ENCODE measurements around the gene NAP1L4. TPM values are rescaled to one million over a fixed set of nuclear protein-coding genes. Genes with fewer than 3 reads are reported as not detected.

NAP1L4 gene
- total RNA-seq, 1 donor from 2014 or later, result 83.5 TPM

- DNase-seq (ENCODE audit: low spot score), result no peak
- Mint-ChIP-seq H3K27me3 (ENCODE audit: low read depth) (no peaks in the 10 kb centered on the region), H3K9me3 (ENCODE audit: low read depth) (no peaks in the 10 kb centered on the region), H3K27ac (ENCODE audit: unreplicated experiment) (peak overlapping the region; percentile 83), H3K4me1 (ENCODE audit: low read depth) (peaks cover 55% of the 10 kb centered on the region), H3K36me3 (ENCODE audit: low read depth) (peaks cover 33% of the 10 kb centered on the region), H3K4me3 (ENCODE audit: unreplicated experiment) (no peak overlapping the region)
- TF ChIP-seq, protein P1, sequence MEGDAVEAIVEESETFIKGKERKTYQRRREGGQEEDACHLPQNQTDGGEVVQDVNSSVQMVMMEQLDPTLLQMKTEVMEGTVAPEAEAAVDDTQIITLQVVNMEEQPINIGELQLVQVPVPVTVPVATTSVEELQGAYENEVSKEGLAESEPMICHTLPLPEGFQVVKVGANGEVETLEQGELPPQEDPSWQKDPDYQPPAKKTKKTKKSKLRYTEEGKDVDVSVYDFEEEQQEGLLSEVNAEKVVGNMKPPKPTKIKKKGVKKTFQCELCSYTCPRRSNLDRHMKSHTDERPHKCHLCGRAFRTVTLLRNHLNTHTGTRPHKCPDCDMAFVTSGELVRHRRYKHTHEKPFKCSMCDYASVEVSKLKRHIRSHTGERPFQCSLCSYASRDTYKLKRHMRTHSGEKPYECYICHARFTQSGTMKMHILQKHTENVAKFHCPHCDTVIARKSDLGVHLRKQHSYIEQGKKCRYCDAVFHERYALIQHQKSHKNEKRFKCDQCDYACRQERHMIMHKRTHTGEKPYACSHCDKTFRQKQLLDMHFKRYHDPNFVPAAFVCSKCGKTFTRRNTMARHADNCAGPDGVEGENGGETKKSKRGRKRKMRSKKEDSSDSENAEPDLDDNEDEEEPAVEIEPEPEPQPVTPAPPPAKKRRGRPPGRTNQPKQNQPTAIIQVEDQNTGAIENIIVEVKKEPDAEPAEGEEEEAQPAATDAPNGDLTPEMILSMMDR (IDR thresholded peaks at IDR 0.05), result no peak
These were observed 9.4 kb upstream of the NAP1L4 start for GRCh38 chr11:3001496-3001895.

DNA sequence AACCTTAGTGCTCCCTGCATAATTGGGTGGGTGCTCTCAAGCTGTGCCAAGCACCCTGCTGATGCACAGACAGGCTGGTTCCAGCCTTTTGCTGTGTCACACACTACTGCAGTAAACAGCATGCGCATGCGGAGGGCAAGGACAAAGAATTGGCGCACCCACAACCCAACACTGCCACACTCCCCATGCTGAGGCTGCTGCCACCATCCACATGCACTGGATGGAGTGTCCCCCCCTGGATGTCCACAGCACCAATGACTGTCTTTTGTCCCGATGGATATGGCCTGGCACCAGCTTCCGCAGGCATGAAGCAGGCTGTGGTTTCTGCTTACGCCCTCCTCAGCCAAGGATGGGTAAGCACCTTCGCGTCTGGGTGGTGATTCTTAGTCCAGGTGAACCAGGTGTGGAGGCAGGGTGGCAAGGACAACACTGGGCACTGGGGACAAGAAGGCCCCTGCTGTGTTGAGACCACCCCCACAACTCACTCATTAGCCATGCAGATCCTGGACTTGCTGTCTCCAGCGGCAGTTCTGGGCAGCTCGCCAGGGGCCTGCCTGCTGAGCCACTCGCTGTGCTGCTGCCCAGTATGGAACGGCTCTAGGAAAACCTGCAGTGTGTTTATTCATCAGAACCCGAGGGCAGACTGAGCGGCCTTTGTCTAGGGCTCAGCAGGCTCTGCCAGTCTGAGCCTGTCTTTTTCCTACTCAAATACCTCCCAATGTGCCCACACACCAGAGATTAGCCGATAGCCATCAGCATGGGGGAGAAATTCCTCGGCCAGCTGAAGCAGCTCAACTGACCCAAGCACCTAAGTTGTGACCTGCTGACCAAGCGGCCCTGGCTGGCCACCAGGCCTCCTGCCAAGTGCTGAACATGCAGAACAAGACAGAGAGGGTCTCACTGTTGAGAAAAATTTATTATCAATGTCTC is 8.2 kb upstream of the NAP1L4 start:
- peak; percentile 95 for DNase-seq (ENCODE audit: low spot score)
- H3K9me3 Mint-ChIP-seq (ENCODE audit: low read depth), result no peaks in the 10 kb centered on the region
- peaks cover 51% of the 10 kb centered on the region for H3K4me1 Mint-ChIP-seq (ENCODE audit: low read depth)
- H3K27me3 Mint-ChIP-seq (ENCODE audit: low read depth), result no peaks in the 10 kb centered on the region
- no peak overlapping the region for H3K4me3 Mint-ChIP-seq (ENCODE audit: unreplicated experiment)
- TF ChIP-seq, protein P1 (IDR thresholded peaks at IDR 0.05), result no peak
- peaks cover 30% of the 10 kb centered on the region for H3K36me3 Mint-ChIP-seq (ENCODE audit: low read depth)
- H3K27ac Mint-ChIP-seq (ENCODE audit: unreplicated experiment), result peak overlapping the region; percentile 83

DNA sequence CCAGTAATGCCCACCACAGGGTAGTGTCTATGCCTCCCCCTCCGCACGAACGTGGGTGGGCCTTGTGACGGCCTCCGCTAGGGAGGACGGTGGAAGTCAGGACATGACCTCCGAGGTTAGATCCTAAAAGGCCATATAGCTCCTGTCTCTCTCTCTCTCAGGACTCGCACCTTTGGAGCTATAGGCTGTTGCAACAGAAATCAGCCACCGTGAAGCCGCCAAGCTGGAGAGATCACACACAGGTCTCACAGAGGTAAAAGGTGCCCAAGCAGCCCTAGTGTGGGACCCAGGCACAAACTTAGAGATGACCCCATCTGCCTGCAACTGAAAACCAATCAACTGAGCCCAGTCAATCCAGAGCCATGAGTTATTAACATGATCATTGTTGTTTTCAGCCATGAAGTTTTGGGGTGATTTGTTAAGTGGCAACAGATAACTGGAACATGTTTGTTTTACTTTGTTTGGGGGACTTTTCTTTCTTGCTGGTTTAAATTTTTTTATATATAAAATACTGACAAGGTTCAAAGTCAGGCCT is 7.4 kb upstream of the NAP1L4 start:
- H3K27me3 Mint-ChIP-seq (ENCODE audit: low read depth), result no peaks in the 10 kb centered on the region
- H3K4me3 Mint-ChIP-seq (ENCODE audit: unreplicated experiment), result no peak overlapping the region
- no peak for DNase-seq (ENCODE audit: low spot score)
- TF ChIP-seq, protein P1 (IDR thresholded peaks at IDR 0.05), result no peak
- H3K27ac Mint-ChIP-seq (ENCODE audit: unreplicated experiment), result no peak overlapping the region
- H3K4me1 Mint-ChIP-seq (ENCODE audit: low read depth), result peaks cover 49% of the 10 kb centered on the region
- peaks cover 28% of the 10 kb centered on the region for H3K36me3 Mint-ChIP-seq (ENCODE audit: low read depth)
- H3K9me3 Mint-ChIP-seq (ENCODE audit: low read depth), result no peaks in the 10 kb centered on the region

- Mint-ChIP-seq H3K36me3 (ENCODE audit: low read depth) (peaks cover 18% of the 10 kb centered on the region), H3K4me1 (ENCODE audit: low read depth) (peaks cover 48% of the 10 kb centered on the region), H3K4me3 (ENCODE audit: unreplicated experiment) (no peak overlapping the region), H3K27me3 (ENCODE audit: low read depth) (no peaks in the 10 kb centered on the region), H3K27ac (ENCODE audit: unreplicated experiment) (no peak overlapping the region), H3K9me3 (ENCODE audit: low read depth) (no peaks in the 10 kb centered on the region)
- TF ChIP-seq, protein P1 (IDR thresholded peaks at IDR 0.05), result no peak
- DNase-seq (ENCODE audit: low spot score), result peak; percentile 21
These were observed 6.1 kb upstream of the NAP1L4 start for GRCh38 chr11:2998073-2998850.

DNA sequence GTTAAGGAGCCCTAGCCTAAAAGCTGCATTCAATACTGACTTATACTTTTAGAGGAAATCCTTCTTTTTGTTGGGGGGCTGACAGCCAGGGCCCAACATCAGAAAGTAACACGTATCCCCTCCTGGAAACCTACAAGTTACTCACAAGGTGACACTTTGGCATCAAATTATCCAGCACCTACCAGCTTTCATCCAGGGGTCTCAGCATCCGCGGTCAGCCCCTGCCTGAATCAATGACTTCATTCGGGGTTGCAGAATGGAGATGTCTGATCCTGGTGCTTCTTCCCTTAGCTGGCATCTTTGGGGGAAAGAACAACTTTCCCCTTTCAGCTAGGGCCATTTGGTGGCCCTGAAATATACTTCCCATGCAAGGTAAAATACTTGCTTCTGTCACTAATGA is 5.3 kb upstream of the NAP1L4 start:
- no peaks in the 10 kb centered on the region for H3K27me3 Mint-ChIP-seq (ENCODE audit: low read depth)
- peaks cover 11% of the 10 kb centered on the region for H3K36me3 Mint-ChIP-seq (ENCODE audit: low read depth)
- no peak overlapping the region for H3K4me3 Mint-ChIP-seq (ENCODE audit: unreplicated experiment)
- H3K4me1 Mint-ChIP-seq (ENCODE audit: low read depth), result peaks cover 45% of the 10 kb centered on the region
- no peaks in the 10 kb centered on the region for H3K9me3 Mint-ChIP-seq (ENCODE audit: low read depth)
- H3K27ac Mint-ChIP-seq (ENCODE audit: unreplicated experiment), result no peak overlapping the region
- TF ChIP-seq, protein P1 (IDR thresholded peaks at IDR 0.05), result no peak
- no peak for DNase-seq (ENCODE audit: low spot score)

All from chondrocyte (in vitro differentiated cells).